Activated T-cell treated with anti-CD3 and anti-CD28 coated beads for 4 hours (primary cell): ENCODE measurements around the gene CPEB2.

Experiments used
- DNase-seq: peaks from one replicate; pipeline ENCODE4 v3.0.0-alpha.2; 2020

CPEB2 gene

GRCh38 chr4:15011166-15011565 is 8.9 kb downstream of the CPEB2 start:
- no peak for DNase-seq

GRCh38 chr4:15012017-15012788 is 9.9 kb downstream of the CPEB2 start:
- no peak for DNase-seq

- DNase-seq: no peak
Measured at GRCh38 chr4:15013585-15013984, 11.3 kb downstream of the CPEB2 start.

GRCh38 chr4:15015170-15015569 is 12.9 kb downstream of the CPEB2 start:
- no peak for DNase-seq

- DNase-seq: no peak
Measured at GRCh38 chr4:15018361-15018760, 16.1 kb downstream of the CPEB2 start.

- DNase-seq: no peak
Measured at GRCh38 chr4:15020502-15021286, 18.4 kb downstream of the CPEB2 start.

GRCh38 chr4:15021311-15021710 is 19.0 kb downstream of the CPEB2 start:
- no peak for DNase-seq

- DNase-seq: no peak
Measured at GRCh38 chr4:15021946-15022345, 19.7 kb downstream of the CPEB2 start.

- DNase-seq: no peak
Measured at GRCh38 chr4:15024386-15024785, 22.1 kb downstream of the CPEB2 start.

GRCh38 chr4:15025693-15026092 is 23.4 kb downstream of the CPEB2 start:
- no peak for DNase-seq

- no peak for DNase-seq
Measured at GRCh38 chr4:15027921-15028435, 25.7 kb downstream of the CPEB2 start.

- DNase-seq: no peak
Measured at GRCh38 chr4:15031197-15031596, 28.9 kb downstream of the CPEB2 start.

GRCh38 chr4:15031993-15032675 is 29.9 kb downstream of the CPEB2 start:
- DNase-seq: no peak

- no peak for DNase-seq
Measured at GRCh38 chr4:15034071-15034764, 31.9 kb downstream of the CPEB2 start.

- no peak for DNase-seq
Measured at GRCh38 chr4:15035159-15035558, 32.9 kb downstream of the CPEB2 start.

- no peak for DNase-seq
Measured at GRCh38 chr4:15037923-15038541, 35.8 kb downstream of the CPEB2 start.

- no peak for DNase-seq
Measured at GRCh38 chr4:15040916-15041463, 38.7 kb downstream of the CPEB2 start.

- no peak for DNase-seq
Measured at GRCh38 chr4:15042529-15043167, 40.4 kb downstream of the CPEB2 start.

- no peak for DNase-seq
Measured at GRCh38 chr4:15043226-15043625, 40.9 kb downstream of the CPEB2 start.

- DNase-seq: no peak
Measured at GRCh38 chr4:15043922-15044321, 41.6 kb downstream of the CPEB2 start.

GRCh38 chr4:15054541-15054940 is 52.3 kb downstream of the CPEB2 start:
- DNase-seq: no peak

GRCh38 chr4:15060213-15060612 is 57.9 kb downstream of the CPEB2 start:
- DNase-seq: no peak
